HEK293 (cell line): ENCODE measurements around the gene CHD5.

ENCODE experiments used
- CTCF ChIA-PET: fragments of 350-600 bp; formaldehyde crosslinking; extraction: SDS; loops from one replicate; lab custom pipeline; 2021; ENCODE audit warnings: antibody characterized with exemption; lab: Yijun Ruan, JAX
- POLR2A ChIA-PET: fragments of 300-600 bp; formaldehyde crosslinking; extraction: SDS; loops from one replicate; lab custom pipeline; 2020; ENCODE audit warnings: antibody characterized with exemption, inconsistent platforms; lab: Yijun Ruan, JAX
- H3K27ac ChIP-seq: fragments of 200-500 bp; sonication (Bioruptor generic); 2 replicates; pipeline ENCODE4 v1.5.1; 2014; ENCODE audit warnings: low read depth, low read length, control low read depth, inconsistent platforms; ENCODE audit errors: extremely low read depth
- H3K36me3 ChIP-seq, 2 experiments: fragments of 200-500 bp in 1 of 2; sonication (Bioruptor generic) in 1 of 2; 1 replicate in 1 of 2; 2 replicates in 1 of 2; pipeline ENCODE4 v1.5.1; 2014 to 2017; ENCODE audit warnings: inconsistent platforms in 2 of 2, low read length in 2 of 2; ENCODE audit not compliant: control insufficient read depth in 2 of 2, insufficient read depth in 1 of 2
- H3K4me1 ChIP-seq: fragments of 200-500 bp; sonication (Bioruptor generic); 2 replicates; pipeline ENCODE4 v1.5.1; 2014; ENCODE audit warnings: mild to moderate bottlenecking, low read length, inconsistent platforms; ENCODE audit not compliant: control insufficient read depth, insufficient read depth
- H3K4me3 ChIP-seq: 2 replicates; pipeline ENCODE4 v1.5.1; 2011; ENCODE audit warnings: low read depth, mild to moderate bottlenecking, control low read depth, low read length, moderate library complexity
- H3K9me3 ChIP-seq: fragments of 200-500 bp; sonication (Bioruptor generic); 2 replicates; pipeline ENCODE4 v1.5.1; 2014; ENCODE audit warnings: low read depth, low read length, inconsistent platforms; ENCODE audit not compliant: control insufficient read depth, insufficient read depth
- BCL11A ChIP-seq: fragments of 450-650 bp; formaldehyde crosslinking; IDR thresholded peaks from 2 replicates; pipeline ENCODE4 v1.5.1; 2016; ENCODE audit warnings: low read depth, missing biosample characterization, missing genetic modification characterization
- GLI2 ChIP-seq: fragments of 450-650 bp; formaldehyde crosslinking; IDR thresholded peaks from 2 replicates; pipeline ENCODE4; 2017; ENCODE audit warnings: missing biosample characterization, missing genetic modification characterization, low read depth, borderline replicate concordance
- KLF8 ChIP-seq: fragments of 450-650 bp; formaldehyde crosslinking; IDR thresholded peaks from 2 replicates; pipeline ENCODE4 v1.5.1; 2016; ENCODE audit warnings: missing biosample characterization, missing genetic modification characterization
- MEIS1 ChIP-seq: sonication (generic); formaldehyde crosslinking; IDR thresholded peaks from 2 replicates; pipeline ENCODE4 v1.8.1; 2022; ENCODE audit warnings: missing genetic modification reagents, mild to moderate bottlenecking, borderline replicate concordance
- PRDM2 ChIP-seq: fragments of 450-650 bp; formaldehyde crosslinking; IDR thresholded peaks from 2 replicates; pipeline ENCODE4 v1.5.1; 2016; ENCODE audit warnings: missing biosample characterization, missing genetic modification characterization, borderline replicate concordance
- REST ChIP-seq: fragments of 450-650 bp; formaldehyde crosslinking; IDR thresholded peaks from 2 replicates; pipeline ENCODE4 v1.5.1; 2016; ENCODE audit warnings: missing biosample characterization, missing genetic modification characterization
- SALL2 ChIP-seq: fragments of 450-650 bp; formaldehyde crosslinking; IDR thresholded peaks from 2 replicates; pipeline ENCODE4 v1.5.0; 2017; ENCODE audit warnings: missing biosample characterization, mild to moderate bottlenecking, missing genetic modification characterization, borderline replicate concordance
- SETDB1 ChIP-seq: IDR thresholded peaks from one replicate; pipeline ENCODE4 v1.6.1; 2017; ENCODE audit warnings: mild to moderate bottlenecking, low read length, moderate library complexity, mixed read lengths; ENCODE audit not compliant: insufficient read length
- WT1 ChIP-seq: fragments of 450-650 bp; formaldehyde crosslinking; IDR thresholded peaks from 2 replicates; pipeline ENCODE4 v1.5.1; 2016; ENCODE audit warnings: missing biosample characterization, missing genetic modification characterization
- YY2 ChIP-seq: fragments of 450-650 bp; formaldehyde crosslinking; IDR thresholded peaks from 2 replicates; pipeline ENCODE4 v1.5.1; 2016; ENCODE audit warnings: missing biosample characterization, missing genetic modification characterization
- ZNF114 ChIP-seq: fragments of 450-650 bp; formaldehyde crosslinking; IDR thresholded peaks from 2 replicates; pipeline ENCODE4 v1.5.0; 2017; ENCODE audit warnings: missing biosample characterization, missing genetic modification characterization
- ZNF121 ChIP-seq: fragments of 450-650 bp; formaldehyde crosslinking; IDR thresholded peaks from 2 replicates; pipeline ENCODE4 v1.5.1; 2016; ENCODE audit warnings: missing biosample characterization, missing genetic modification characterization
- ZNF214 ChIP-seq: fragments of 450-650 bp; formaldehyde crosslinking; IDR thresholded peaks from 2 replicates; pipeline ENCODE4 v1.5.1; 2017; ENCODE audit warnings: missing biosample characterization, mild to moderate bottlenecking, missing genetic modification characterization, borderline replicate concordance
- ZNF239 ChIP-seq: fragments of 450-650 bp; formaldehyde crosslinking; IDR thresholded peaks from 2 replicates; pipeline ENCODE4 v1.5.1; 2016; ENCODE audit warnings: missing biosample characterization, missing genetic modification characterization
- ZNF266 ChIP-seq: fragments of 450-650 bp; formaldehyde crosslinking; IDR thresholded peaks from 2 replicates; pipeline ENCODE4 v1.5.1; 2016; ENCODE audit warnings: missing biosample characterization, missing genetic modification characterization, low read depth
- ZNF416 ChIP-seq: fragments of 450-650 bp; formaldehyde crosslinking; IDR thresholded peaks from 2 replicates; pipeline ENCODE4 v1.5.1; 2016; ENCODE audit warnings: missing biosample characterization, missing genetic modification characterization
- ZNF426 ChIP-seq: fragments of 450-650 bp; formaldehyde crosslinking; IDR thresholded peaks from 2 replicates; pipeline ENCODE4 v1.5.1; 2017; ENCODE audit warnings: missing biosample characterization, missing genetic modification characterization, mild to moderate bottlenecking, inconsistent platforms, moderate library complexity
- ZNF473 ChIP-seq: fragments of 450-650 bp; formaldehyde crosslinking; IDR thresholded peaks from 2 replicates; pipeline ENCODE4 v1.5.1; 2017; ENCODE audit warnings: missing biosample characterization, missing genetic modification characterization
- ZNF549 ChIP-seq: fragments of 450-650 bp; IDR thresholded peaks from 2 replicates; pipeline ENCODE4 v1.5.1; 2018; ENCODE audit warnings: missing biosample characterization, missing genetic modification characterization, mild to moderate bottlenecking, inconsistent platforms, moderate library complexity
- ZNF600 ChIP-seq: fragments of 450-650 bp; formaldehyde crosslinking; IDR thresholded peaks from 2 replicates; pipeline ENCODE4 v1.5.1; 2016; ENCODE audit warnings: missing biosample characterization, missing genetic modification characterization
- ZNF660 ChIP-seq: fragments of 450-650 bp; IDR thresholded peaks from 2 replicates; pipeline ENCODE4 v1.5.1; 2018; ENCODE audit warnings: missing biosample characterization, mild to moderate bottlenecking, missing genetic modification characterization

CHD5 gene

GRCh38 chr1:6208723-6209660, 28.9 kb upstream of the CHD5 start (continued):
- TF ChIP-seq WT1 = no peak
- TF ChIP-seq KLF8 (tag by site-specific recombination) = no peak
- no peak for TF ChIP-seq ZNF114 (tag by site-specific recombination)

- Histone ChIP-seq H3K9me3 (no peaks in the 10 kb centered on the region), H3K4me1 (no peaks in the 10 kb centered on the region), H3K27ac (no peak overlapping the region), H3K4me3 (no peak overlapping the region), H3K36me3 (peaks cover 0 to 33% of the 10 kb centered on the region in 2 experiments; a peak in 1 of 3 replicates)
- CTCF ChIA-PET = interaction anchor here (1.6 kb wide), 1 partner anchor 30 kb away, joined by 3 read pairs; no protein-coding TSS in a partner anchor
- POLR2A ChIA-PET = interaction anchor here (1.5 kb wide), 1 partner anchor 14 kb away, joined by 3 read pairs; no protein-coding TSS in a partner anchor
- TF ChIP-seq ZNF600 (tag by site-specific recombination) (peak; percentile 74), GLI2 (no peak)
These were observed 27.8 kb upstream of the CHD5 start for GRCh38 chr1:6207921-6208320.

DNA sequence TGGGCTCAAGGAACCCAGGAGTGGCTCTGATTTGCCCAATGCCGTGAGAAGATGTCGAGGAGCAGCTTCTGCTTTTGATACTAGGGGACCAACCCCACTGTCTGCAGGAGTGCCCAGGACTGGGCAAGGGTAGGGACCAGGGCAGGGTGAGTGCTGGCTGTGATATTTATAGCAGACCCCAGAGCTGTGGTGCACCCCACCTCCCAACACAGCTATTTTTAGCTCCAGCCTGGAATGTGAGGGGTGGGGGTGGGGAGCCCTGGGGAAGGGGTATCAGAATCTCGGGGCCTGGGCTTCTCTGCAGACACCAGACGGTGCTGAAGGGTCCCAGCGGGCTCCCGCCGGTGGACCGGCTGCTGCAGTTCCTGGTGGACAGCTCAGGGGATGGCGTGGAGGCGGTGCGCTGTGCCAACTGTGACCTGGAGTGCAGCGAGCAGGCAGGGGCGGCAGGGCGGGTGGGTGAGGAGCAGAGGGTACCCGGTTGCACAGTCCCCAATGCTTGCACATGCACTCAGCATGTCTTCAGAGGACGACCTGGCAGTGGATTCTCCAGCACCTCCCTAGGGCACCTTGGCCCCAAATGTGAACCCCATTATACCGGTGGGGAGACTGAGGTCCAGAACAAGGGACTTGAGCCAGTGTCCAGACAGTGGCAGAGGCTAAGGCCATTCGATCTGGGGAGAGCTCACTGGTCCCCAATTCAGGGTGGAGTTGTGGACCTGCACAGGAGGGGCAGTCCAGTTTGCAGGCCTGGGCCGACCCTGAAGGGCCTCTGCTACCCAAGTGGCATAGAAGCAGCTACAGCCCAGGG, 27.2 kb upstream of the CHD5 start:
- H3K4me3 ChIP-seq = no peak overlapping the region
- ChIA-PET POLR2A (interaction anchor here (0.7 to 1.5 kb wide), 6 partner anchors 11 to 124 kb away, joined by 3 to 4 read pairs (median 4); no protein-coding TSS in a partner anchor), CTCF (interaction anchor here (1.0 to 2.8 kb wide), 4 partner anchors 18 to 156 kb away, joined by 3 to 18 read pairs (median 8); no protein-coding TSS in a partner anchor)
- peaks cover 0 to 27% of the 10 kb centered on the region in 2 experiments; a peak in 1 of 3 replicates for H3K36me3 ChIP-seq
- no peaks in the 10 kb centered on the region for H3K9me3 ChIP-seq
- no peaks in the 10 kb centered on the region for H3K4me1 ChIP-seq
- no peak overlapping the region for H3K27ac ChIP-seq
- no peak for TF ChIP-seq ZNF426 (tag by site-specific recombination)
- no peak for TF ChIP-seq ZNF549 (tag by site-specific recombination)
- TF ChIP-seq ZNF266 (tag by site-specific recombination) = no peak
- no peak for TF ChIP-seq ZNF114 (tag by site-specific recombination)
- no peak for TF ChIP-seq PRDM2 (tag by site-specific recombination)
- TF ChIP-seq ZNF239 (tag by site-specific recombination) = no peak
- no peak for TF ChIP-seq SETDB1
- no peak for TF ChIP-seq YY2 (tag by site-specific recombination)
- TF ChIP-seq ZNF121 (tag by site-specific recombination) = no peak
- no peak for TF ChIP-seq REST (tag by site-specific recombination)
- no peak for TF ChIP-seq BCL11A (tag by site-specific recombination)
- TF ChIP-seq ZNF473 (tag by site-specific recombination) = no peak
- no peak for TF ChIP-seq SALL2 (tag by site-specific recombination)
- TF ChIP-seq ZNF416 = no peak
- TF ChIP-seq ZNF660 (tag by site-specific recombination) = no peak
- no peak for TF ChIP-seq ZNF214 (tag by site-specific recombination)
- TF ChIP-seq MEIS1 (CRISPR knock-in tag) = no peak
